ENCODE measurements around the gene ADAM20.

Gene ADAM20

GRCh38 chr14:70534904-70535303, at the start of gene ADAM20:
Gene ADAM20, minus strand, starts transcription at chr14:70535004. Its CDS starts 10,247 bp downstream, at chr14:70524757.
- no peaks in the 10 kb centered on the region for H3K27me3 Mint-ChIP-seq
- H3K27ac Mint-ChIP-seq = no peak within 1 kb of the TSS
- peaks cover 6% of the 10 kb centered on the region for H3K9me3 Mint-ChIP-seq
- H3K4me1 Mint-ChIP-seq (ENCODE audit: low read depth) = peaks cover 3% of the 10 kb centered on the region
- DNase-seq = no peak
- peaks cover 22% of the 10 kb centered on the region for H3K36me3 Mint-ChIP-seq (ENCODE audit: low read depth)
- no peak within 1 kb of the TSS for H3K4me3 Mint-ChIP-seq

- Mint-ChIP-seq H3K4me1 (ENCODE audit: low read depth) (peaks cover 8% of the 10 kb centered on the region), H3K4me3 (no peak overlapping the region), H3K9me3 (peaks cover 6% of the 10 kb centered on the region), H3K27me3 (no peaks in the 10 kb centered on the region), H3K27ac (no peak overlapping the region), H3K36me3 (ENCODE audit: low read depth) (peaks cover 69% of the 10 kb centered on the region)
- DNase-seq = no peak
Observed at GRCh38 chr14:70576891-70577290, 42.1 kb upstream of the ADAM20 start.

- Mint-ChIP-seq H3K27ac (no peak overlapping the region), H3K27me3 (no peaks in the 10 kb centered on the region), H3K4me1 (ENCODE audit: low read depth) (peaks cover 23% of the 10 kb centered on the region), H3K36me3 (ENCODE audit: low read depth) (peaks cover 71% of the 10 kb centered on the region), H3K9me3 (peaks cover 11% of the 10 kb centered on the region), H3K4me3 (no peak overlapping the region)
- no peak for DNase-seq
Observed at GRCh38 chr14:70573050-70573449, 38.2 kb upstream of the ADAM20 start.

GRCh38 chr14:70571139-70571538, 36.3 kb upstream of the ADAM20 start:
- Mint-ChIP-seq H3K27ac (no peak overlapping the region), H3K27me3 (no peaks in the 10 kb centered on the region)

GRCh38 chr14:70567791-70568190, 33.0 kb upstream of the ADAM20 start:
- Mint-ChIP-seq H3K27me3 (no peaks in the 10 kb centered on the region), H3K36me3 (ENCODE audit: low read depth) (peaks cover 90% of the 10 kb centered on the region), H3K27ac (no peak overlapping the region), H3K4me1 (ENCODE audit: low read depth) (peaks cover 23% of the 10 kb centered on the region), H3K9me3 (peaks cover 17% of the 10 kb centered on the region), H3K4me3 (no peak overlapping the region)
- DNase-seq = no peak

More at GRCh38 chr14:70571139-70571538, 36.3 kb upstream of the ADAM20 start:
- Mint-ChIP-seq H3K36me3 (ENCODE audit: low read depth) (peaks cover 82% of the 10 kb centered on the region), H3K4me1 (ENCODE audit: low read depth) (peaks cover 23% of the 10 kb centered on the region), H3K4me3 (no peak overlapping the region), H3K9me3 (peaks cover 13% of the 10 kb centered on the region)
- no peak for DNase-seq

GRCh38 chr14:70563869-70564268, 29.1 kb upstream of the ADAM20 start:
- Mint-ChIP-seq H3K9me3 (peaks cover 26% of the 10 kb centered on the region), H3K27me3 (no peaks in the 10 kb centered on the region), H3K4me3 (no peak overlapping the region), H3K36me3 (ENCODE audit: low read depth) (peaks cover 79% of the 10 kb centered on the region), H3K27ac (no peak overlapping the region), H3K4me1 (ENCODE audit: low read depth) (no peaks in the 10 kb centered on the region)
- no peak for DNase-seq

GRCh38 chr14:70563417-70563816, 28.6 kb upstream of the ADAM20 start:
- Mint-ChIP-seq H3K4me3 (no peak overlapping the region), H3K36me3 (ENCODE audit: low read depth) (peaks cover 74% of the 10 kb centered on the region), H3K27me3 (no peaks in the 10 kb centered on the region), H3K9me3 (peaks cover 26% of the 10 kb centered on the region), H3K27ac (no peak overlapping the region), H3K4me1 (ENCODE audit: low read depth) (no peaks in the 10 kb centered on the region)
- no peak for DNase-seq

GRCh38 chr14:70558356-70558755, 23.6 kb upstream of the ADAM20 start:
- Mint-ChIP-seq H3K27me3 (no peaks in the 10 kb centered on the region), H3K9me3 (peaks cover 21% of the 10 kb centered on the region), H3K36me3 (ENCODE audit: low read depth) (peaks cover 38% of the 10 kb centered on the region), H3K27ac (no peak overlapping the region), H3K4me1 (ENCODE audit: low read depth) (peaks cover 7% of the 10 kb centered on the region), H3K4me3 (no peak overlapping the region)
- DNase-seq = no peak

GRCh38 chr14:70555890-70556289, 21.1 kb upstream of the ADAM20 start:
- H3K4me1 Mint-ChIP-seq (ENCODE audit: low read depth) = peaks cover 7% of the 10 kb centered on the region
- peak overlapping the region; percentile 34 for H3K4me3 Mint-ChIP-seq
- H3K27me3 Mint-ChIP-seq = no peaks in the 10 kb centered on the region
- no peak for DNase-seq
- peaks cover 15% of the 10 kb centered on the region for H3K36me3 Mint-ChIP-seq (ENCODE audit: low read depth)
- H3K27ac Mint-ChIP-seq = no peak overlapping the region
- H3K9me3 Mint-ChIP-seq = peaks cover under 1% of the 10 kb centered on the region

- no peak overlapping the region for H3K4me3 Mint-ChIP-seq
- no peak overlapping the region for H3K27ac Mint-ChIP-seq
- H3K4me1 Mint-ChIP-seq (ENCODE audit: low read depth) = peaks cover 3% of the 10 kb centered on the region
- H3K9me3 Mint-ChIP-seq = peaks cover 3% of the 10 kb centered on the region
- peaks cover 7% of the 10 kb centered on the region for H3K36me3 Mint-ChIP-seq (ENCODE audit: low read depth)
- no peak for DNase-seq
- no peaks in the 10 kb centered on the region for H3K27me3 Mint-ChIP-seq
Observed at GRCh38 chr14:70538087-70538486, 3.3 kb upstream of the ADAM20 start.

- Mint-ChIP-seq H3K4me3 (no peak overlapping the region), H3K4me1 (ENCODE audit: low read depth) (peaks cover 3% of the 10 kb centered on the region), H3K9me3 (peaks cover 6% of the 10 kb centered on the region), H3K27me3 (no peaks in the 10 kb centered on the region), H3K27ac (no peak overlapping the region), H3K36me3 (ENCODE audit: low read depth) (peaks cover 15% of the 10 kb centered on the region)
- no peak for DNase-seq
Observed at GRCh38 chr14:70536830-70537229, 2.0 kb upstream of the ADAM20 start.

GRCh38 chr14:70530417-70530816, 4.4 kb downstream of the ADAM20 start:
- H3K36me3 Mint-ChIP-seq (ENCODE audit: low read depth) = peaks cover 24% of the 10 kb centered on the region
- DNase-seq = no peak
- H3K9me3 Mint-ChIP-seq = peaks cover 6% of the 10 kb centered on the region
- H3K4me1 Mint-ChIP-seq (ENCODE audit: low read depth) = no peaks in the 10 kb centered on the region
- no peak overlapping the region for H3K27ac Mint-ChIP-seq
- no peak overlapping the region for H3K4me3 Mint-ChIP-seq
- H3K27me3 Mint-ChIP-seq = no peaks in the 10 kb centered on the region

GRCh38 chr14:70527501-70528105, 7.2 kb downstream of the ADAM20 start:
- no peak overlapping the region for H3K4me3 Mint-ChIP-seq
- DNase-seq = no peak
- H3K36me3 Mint-ChIP-seq (ENCODE audit: low read depth) = peaks cover 34% of the 10 kb centered on the region
- no peaks in the 10 kb centered on the region for H3K4me1 Mint-ChIP-seq (ENCODE audit: low read depth)
- H3K9me3 Mint-ChIP-seq = peaks cover 7% of the 10 kb centered on the region
- H3K27me3 Mint-ChIP-seq = no peaks in the 10 kb centered on the region
- no peak overlapping the region for H3K27ac Mint-ChIP-seq

GRCh38 chr14:70525691-70526090, 9.1 kb downstream of the ADAM20 start:
- no peak overlapping the region for H3K27ac Mint-ChIP-seq

GRCh38 chr14:70515811-70516210, 19.0 kb downstream of the ADAM20 start:
- Mint-ChIP-seq H3K9me3 (peaks cover 3% of the 10 kb centered on the region), H3K4me1 (ENCODE audit: low read depth) (peaks cover 13% of the 10 kb centered on the region), H3K27me3 (no peaks in the 10 kb centered on the region), H3K36me3 (ENCODE audit: low read depth) (peaks cover 5% of the 10 kb centered on the region), H3K4me3 (no peak overlapping the region), H3K27ac (no peak overlapping the region)
- no peak for DNase-seq

More at GRCh38 chr14:70525691-70526090, 9.1 kb downstream of the ADAM20 start:
- Mint-ChIP-seq H3K4me1 (ENCODE audit: low read depth) (no peaks in the 10 kb centered on the region), H3K27me3 (no peaks in the 10 kb centered on the region), H3K9me3 (peaks cover 13% of the 10 kb centered on the region), H3K36me3 (ENCODE audit: low read depth) (peaks cover 27% of the 10 kb centered on the region), H3K4me3 (no peak overlapping the region)
- no peak for DNase-seq

Data from activated T-cell treated with anti-CD3 and anti-CD28 coated beads, Interleukin-2, amount 50 U/mL, for 24 hours (primary cell).